GM21381 (cell line): Measurements from ENCODE around the gene CEP70.

Source experiments
- ATAC-seq: cut with Tn5 transposase; IDR thresholded peaks from one replicate; pipeline ENCODE4 v1.9.1; 2021; ENCODE audit warnings: mild to moderate bottlenecking, moderate library complexity; ENCODE audit not compliant: unreplicated experiment

CEP70 gene

GRCh38 chr3:138472141-138472825, 121.8 kb downstream of the CEP70 start:
- ATAC-seq, result no peak

GRCh38 chr3:138471481-138471880, 122.6 kb downstream of the CEP70 start:
- no peak for ATAC-seq

- ATAC-seq, result no peak
Observed at GRCh38 chr3:138470687-138471086, 123.4 kb downstream of the CEP70 start.

- no peak for ATAC-seq
Observed at GRCh38 chr3:138469874-138470273, 124.2 kb downstream of the CEP70 start.

- ATAC-seq, result no peak
Observed at GRCh38 chr3:138468886-138469285, 125.2 kb downstream of the CEP70 start.

- ATAC-seq, result no peak
Observed at GRCh38 chr3:138468451-138468850, 125.6 kb downstream of the CEP70 start.

- ATAC-seq, result no peak
Observed at GRCh38 chr3:138467931-138468330, 126.1 kb downstream of the CEP70 start.

- ATAC-seq, result no peak
Observed at GRCh38 chr3:138465925-138466324, 128.1 kb downstream of the CEP70 start.

GRCh38 chr3:138465451-138465850, 128.6 kb downstream of the CEP70 start:
- ATAC-seq, result no peak

- no peak for ATAC-seq
Observed at GRCh38 chr3:138464491-138464860, 129.6 kb downstream of the CEP70 start.

GRCh38 chr3:138463724-138464490, 130.2 kb downstream of the CEP70 start:
- no peak for ATAC-seq

GRCh38 chr3:138461896-138462295, 132.2 kb downstream of the CEP70 start:
- no peak for ATAC-seq

- ATAC-seq, result no peak
Observed at GRCh38 chr3:138461246-138461645, 132.8 kb downstream of the CEP70 start.

- ATAC-seq, result no peak
Observed at GRCh38 chr3:138460536-138461205, 133.4 kb downstream of the CEP70 start.

GRCh38 chr3:138459619-138460535, 134.2 kb downstream of the CEP70 start:
- ATAC-seq, result no peak

- ATAC-seq, result no peak
Observed at GRCh38 chr3:138458774-138459499, 135.1 kb downstream of the CEP70 start.

- ATAC-seq, result no peak
Observed at GRCh38 chr3:138457863-138458735, 136.0 kb downstream of the CEP70 start.

GRCh38 chr3:138456961-138457862, 136.8 kb downstream of the CEP70 start:
- no peak for ATAC-seq
